ENCODE data around the gene AGPS. TPM values are rescaled to one million over a fixed set of nuclear protein-coding genes. Genes with fewer than 3 reads are reported as not detected.

The AGPS gene
- total and polyA plus RNA-seq, 2 of the 13 experiments (the other 11 are each of a cell fraction or from before 2014, with no cell fraction given) = 39.4 to 99.0 TPM

- no peak for DNase-seq (ENCODE audit: low spot score)
- BruUV-seq (replicated peaks) = no TSS peak
- Histone ChIP-seq H3K79me2 (ENCODE audit: insufficient read depth, low read length) (no peaks in the 10 kb centered on the region), H2AFZ (ENCODE audit: low read length) (no peak overlapping the region), H3K36me3 (replicated peaks in 1 of 2; ENCODE audit: control insufficient read depth in 1 of 2, insufficient read depth in 2 of 2, low read length in 2 of 2) (no peaks in the 10 kb centered on the region), H3K9ac (ENCODE audit: insufficient read depth, low read depth, low read length) (no peak overlapping the region), H3K9me3 (ENCODE audit: low read length) (no peaks in the 10 kb centered on the region), H3K4me1 (ENCODE audit: insufficient read depth, low read length) (peaks cover 40% of the 10 kb centered on the region), H3K4me3 (replicated peaks in 1 of 3; ENCODE audit: insufficient read depth in 1 of 3, low read depth in 2 of 3, low read length in 3 of 3) (no peak overlapping the region), H3K27ac (ENCODE audit: extremely low read length, insufficient read depth, low read length) (no peak overlapping the region), H3K27me3 (ENCODE audit: control insufficient read depth in 1 of 2, insufficient read depth in 2 of 2, low read length in 2 of 2) (no peaks in the 10 kb centered on the region; a peak in 1 of 5 replicates), H3K4me2 (ENCODE audit: low read depth, low read length) (no peak overlapping the region), H4K20me1 (ENCODE audit: insufficient read depth, low read length) (no peaks in the 10 kb centered on the region)
- CTCF ChIA-PET (ENCODE audit: low intra/inter-chr PET ratio, low total read pairs) = no interaction called here
- in situ Hi-C loops (cut with HindIII; ENCODE audit: extremely low pct_ligation_motif_present, low pct_unique_long_range_greater_than_20kb) (no loop called here), intact Hi-C loops (cut with micrococcal nuclease; ENCODE audit: unreplicated experiment) (no loop called here)
- 81% methylated on average over 1 of the region's 1 CpG for WGBS (ENCODE audit: low lambda C conversion rate)
- TF ChIP-seq, protein P1, sequence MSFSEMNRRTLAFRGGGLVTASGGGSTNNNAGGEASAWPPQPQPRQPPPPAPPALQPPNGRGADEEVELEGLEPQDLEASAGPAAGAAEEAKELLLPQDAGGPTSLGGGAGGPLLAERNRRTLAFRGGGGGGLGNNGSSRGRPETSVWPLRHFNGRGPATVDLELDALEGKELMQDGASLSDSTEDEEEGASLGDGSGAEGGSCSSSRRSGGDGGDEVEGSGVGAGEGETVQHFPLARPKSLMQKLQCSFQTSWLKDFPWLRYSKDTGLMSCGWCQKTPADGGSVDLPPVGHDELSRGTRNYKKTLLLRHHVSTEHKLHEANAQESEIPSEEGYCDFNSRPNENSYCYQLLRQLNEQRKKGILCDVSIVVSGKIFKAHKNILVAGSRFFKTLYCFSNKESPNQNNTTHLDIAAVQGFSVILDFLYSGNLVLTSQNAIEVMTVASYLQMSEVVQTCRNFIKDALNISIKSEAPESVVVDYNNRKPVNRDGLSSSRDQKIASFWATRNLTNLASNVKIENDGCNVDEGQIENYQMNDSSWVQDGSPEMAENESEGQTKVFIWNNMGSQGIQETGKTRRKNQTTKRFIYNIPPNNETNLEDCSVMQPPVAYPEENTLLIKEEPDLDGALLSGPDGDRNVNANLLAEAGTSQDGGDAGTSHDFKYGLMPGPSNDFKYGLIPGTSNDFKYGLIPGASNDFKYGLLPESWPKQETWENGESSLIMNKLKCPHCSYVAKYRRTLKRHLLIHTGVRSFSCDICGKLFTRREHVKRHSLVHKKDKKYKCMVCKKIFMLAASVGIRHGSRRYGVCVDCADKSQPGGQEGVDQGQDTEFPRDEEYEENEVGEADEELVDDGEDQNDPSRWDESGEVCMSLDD (CRISPR knock-in tag; IDR thresholded peaks at IDR 0.05; ENCODE audit: borderline replicate concordance) = no peak
- TF ChIP-seq JUN (CRISPR knock-in tag; IDR thresholded peaks at IDR 0.05) (no peak), ZSCAN22 (CRISPR knock-in tag; IDR thresholded peaks at IDR 0.05) (no peak), STAT5B (CRISPR knock-in tag; IDR thresholded peaks at IDR 0.05) (no peak), FOXM1 (CRISPR knock-in tag; IDR thresholded peaks at IDR 0.05) (no peak), DRAP1 (CRISPR knock-in tag; IDR thresholded peaks at IDR 0.05) (no peak), ZFP62 (CRISPR knock-in tag; IDR thresholded peaks at IDR 0.05) (no peak)
- TF ChIP-seq, protein P2, sequence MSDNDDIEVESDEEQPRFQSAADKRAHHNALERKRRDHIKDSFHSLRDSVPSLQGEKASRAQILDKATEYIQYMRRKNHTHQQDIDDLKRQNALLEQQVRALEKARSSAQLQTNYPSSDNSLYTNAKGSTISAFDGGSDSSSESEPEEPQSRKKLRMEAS (IDR thresholded peaks at IDR 0.05) = no peak
- POLR2A ChIA-PET = no interaction called here
- no peak for FAIRE-seq
- no peak for ATAC-seq
Measured at GRCh38 chr2:177587371-177587770, 194.8 kb downstream of the AGPS start.
